Stimulated activated CD8-positive, alpha-beta memory T cell treated with anti-CD3 and anti-CD28 coated beads, Interleukin-15, amount 100 ng/mL, for 48 hours (primary cell): ENCODE measurements around the gene AKT3.
"Not testable (repeated sequence)": the region's sequence is repeated elsewhere in the genome, so short reads cannot be mapped to it uniquely, and the experiment has no call there.

Experiments
- DNase-seq, 2 donors: peaks; one replicate each; pipeline ENCODE4 v3.0.0-alpha.2; 2020; ENCODE audit warnings: low read depth in 2 of 2

AKT3 gene

GRCh38 chr1:243842161-243842560, 7.9 kb downstream of the AKT3 start:
- DNase-seq, result no peak

DNA sequence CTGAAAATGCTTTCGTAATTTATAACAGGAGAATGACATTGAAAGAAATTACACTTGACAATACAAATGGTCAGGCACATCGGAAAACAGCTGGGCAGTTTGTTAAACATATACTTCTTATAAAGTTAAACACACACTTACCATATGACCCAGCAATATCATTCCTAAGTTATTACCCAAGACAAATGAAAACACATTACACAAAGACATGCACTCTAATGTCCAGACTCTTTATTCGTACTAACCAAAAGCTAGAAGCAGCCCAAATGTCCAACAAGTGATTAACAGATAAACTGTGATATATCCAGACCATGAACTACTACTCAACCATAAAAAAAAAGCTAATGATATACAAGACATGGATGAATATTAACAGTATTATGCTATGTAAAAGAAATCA, 8.5 kb downstream of the AKT3 start:
- no peak for DNase-seq

DNA sequence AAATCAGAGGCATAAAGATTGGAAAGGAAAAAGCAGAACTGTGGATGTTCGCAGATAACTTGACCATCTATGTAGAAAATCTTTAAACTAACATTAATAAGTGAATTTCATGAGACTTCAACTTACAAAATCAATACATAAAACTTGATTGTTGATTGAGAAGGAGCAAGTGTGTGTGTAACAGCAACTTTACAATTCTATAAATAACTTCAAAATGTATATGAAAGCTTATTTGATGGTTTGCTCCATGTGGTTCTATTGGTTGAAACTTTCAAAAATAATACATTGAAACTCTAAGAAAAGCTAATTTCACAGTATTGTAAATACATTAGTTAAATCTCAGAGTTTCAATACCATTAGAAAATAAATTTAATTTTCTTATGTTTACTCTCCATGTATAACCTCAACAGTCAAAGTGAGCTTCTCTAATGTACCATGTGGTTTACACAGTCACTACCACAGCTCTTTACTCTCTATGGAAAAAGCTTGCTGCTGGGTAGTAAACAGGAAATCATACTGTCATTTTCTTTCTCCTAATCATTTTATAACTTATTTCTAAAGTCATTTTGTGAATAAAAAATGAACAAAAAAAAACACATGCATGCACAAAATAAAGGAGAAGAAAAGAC, 12.0 kb downstream of the AKT3 start:
- DNase-seq, result no peak

DNA sequence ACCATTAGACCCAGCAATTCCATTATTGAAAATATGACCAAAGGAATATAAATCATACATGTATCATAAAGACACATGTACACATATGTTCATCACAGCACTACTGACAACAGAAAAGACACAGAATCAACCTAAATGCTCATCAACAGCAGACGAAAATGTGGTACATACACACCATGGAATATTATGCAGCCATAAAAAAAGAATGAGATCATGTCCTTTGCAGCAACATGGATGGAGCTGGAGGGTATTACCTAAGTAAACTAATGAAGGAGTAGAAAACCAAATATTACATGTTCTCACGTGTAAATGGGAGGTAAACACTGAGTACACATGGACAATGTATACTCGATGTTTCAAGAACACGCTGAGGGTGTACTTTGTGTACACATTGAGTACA, 15.9 kb downstream of the AKT3 start:
- DNase-seq, result no peak

GRCh38 chr1:243831463-243831862, 18.6 kb downstream of the AKT3 start:
- no peak for DNase-seq

DNA sequence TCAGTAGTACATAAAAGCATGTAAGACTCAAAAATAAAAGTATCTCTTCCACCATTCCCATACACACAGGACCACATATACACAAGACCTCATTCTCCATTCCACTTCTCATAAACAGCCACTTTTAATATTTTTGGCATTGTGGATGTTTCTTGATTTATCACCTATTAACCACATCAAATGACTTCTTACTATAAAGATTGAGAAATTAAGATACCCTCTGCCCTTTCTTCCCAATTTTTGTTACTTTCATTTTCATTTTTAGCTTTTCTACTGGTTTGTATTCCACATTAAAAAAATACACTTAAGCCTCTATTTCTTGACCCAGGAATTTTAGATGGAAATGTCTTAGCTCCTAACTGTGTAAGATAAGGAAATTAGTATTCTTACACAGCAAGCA, 22.8 kb downstream of the AKT3 start:
- DNase-seq, result no peak

DNA sequence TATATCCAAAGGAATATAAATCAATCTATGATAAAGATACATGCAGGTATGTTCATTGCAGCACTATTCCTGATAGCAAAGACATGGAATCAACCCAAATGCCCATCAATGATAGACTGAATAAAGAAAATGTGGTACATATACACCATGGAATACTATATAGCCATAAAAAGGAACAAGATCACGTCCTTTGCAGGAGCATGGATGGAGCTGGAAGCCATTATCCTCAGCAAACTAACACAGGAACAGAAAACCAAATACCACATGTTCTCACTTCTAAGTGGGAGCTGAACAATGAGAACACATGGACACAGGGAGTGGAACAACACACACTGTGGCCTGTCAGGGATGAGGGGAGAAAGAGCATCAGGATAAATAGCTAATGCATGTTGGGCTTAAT, 25.1 kb downstream of the AKT3 start:
- not testable (repeated sequence) for DNase-seq

GRCh38 chr1:243821177-243821680, 28.8 kb downstream of the AKT3 start:
- DNase-seq, result no peak

DNA sequence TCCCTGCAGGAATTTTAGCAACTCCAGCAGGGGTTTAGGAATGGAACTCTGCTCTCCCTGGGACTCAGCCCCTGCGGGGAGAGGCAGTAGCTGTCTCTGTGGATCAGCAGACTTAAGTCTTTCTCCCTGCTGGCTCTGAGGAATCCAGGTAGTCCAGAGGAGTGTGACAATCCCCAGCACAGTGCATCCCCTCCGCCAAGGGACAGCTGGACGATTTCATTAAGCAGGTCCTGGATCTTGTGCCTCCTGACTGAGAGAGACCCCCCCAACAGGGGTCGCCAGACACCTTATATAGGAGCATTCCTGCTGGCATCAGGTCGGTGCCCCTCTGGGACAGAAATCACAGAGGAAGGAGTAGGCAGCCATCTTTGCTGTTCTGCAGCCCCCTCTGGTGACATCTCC, 30.6 kb downstream of the AKT3 start:
- no peak for DNase-seq

- no peak for DNase-seq
Observed at GRCh38 chr1:243818978-243819377, 31.1 kb downstream of the AKT3 start.

DNA sequence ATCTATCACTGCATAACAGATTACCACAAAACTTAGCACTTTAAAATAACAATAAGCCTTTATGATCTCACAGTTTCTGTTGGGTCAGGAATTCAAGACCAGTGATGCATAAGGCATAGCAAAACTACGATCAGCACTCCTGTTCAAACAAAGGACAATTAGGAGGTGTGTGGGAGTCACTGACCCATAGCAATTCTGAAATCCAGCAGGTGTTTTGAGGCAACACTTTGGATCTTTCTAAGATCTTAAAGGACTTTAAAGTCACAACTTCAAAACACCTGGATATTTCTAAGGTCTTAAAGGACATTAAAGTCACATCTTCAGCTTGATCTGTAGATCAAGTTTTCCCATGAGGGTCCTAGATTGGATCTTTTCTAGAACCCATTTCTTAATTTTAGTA, 35.3 kb downstream of the AKT3 start:
- no peak for DNase-seq

DNA sequence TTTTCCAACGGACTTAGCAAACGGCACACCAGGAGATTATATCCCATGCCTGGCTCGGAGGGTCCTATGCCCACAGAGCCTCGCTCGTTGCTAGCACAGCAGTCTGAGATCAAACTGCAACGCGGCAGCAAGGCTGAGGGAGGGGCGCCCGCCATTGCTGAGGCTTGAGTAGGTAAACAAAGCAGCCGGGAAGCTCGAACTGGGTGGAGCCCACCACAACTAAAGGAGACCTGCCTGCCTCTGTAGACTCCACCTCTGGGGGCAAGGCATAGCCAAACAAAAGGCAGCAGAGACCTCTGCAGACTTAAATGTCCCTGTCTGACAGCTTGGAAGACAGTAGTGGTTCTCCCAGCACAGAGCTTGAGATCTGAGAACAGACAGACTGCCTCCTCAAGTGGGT, 42.7 kb downstream of the AKT3 start:
- DNase-seq, result not testable (repeated sequence)

DNA sequence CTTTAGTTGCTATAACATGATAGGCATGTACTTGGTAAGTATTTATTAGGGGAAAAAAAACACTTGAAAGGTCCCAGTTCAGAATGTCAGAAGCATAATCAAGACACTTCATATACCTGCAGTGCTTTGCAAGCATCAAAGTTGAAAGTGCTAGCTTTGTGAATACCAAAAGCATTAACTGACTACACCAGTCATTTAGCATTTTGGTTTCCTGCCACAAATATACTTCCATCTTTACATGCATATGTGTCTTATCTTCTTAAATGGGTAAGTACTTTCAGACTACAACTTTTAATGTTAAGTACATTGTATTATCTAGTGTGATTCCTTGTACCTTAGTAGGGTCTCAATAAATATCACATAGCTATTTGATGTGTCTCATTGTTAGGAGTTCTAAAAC, 43.7 kb downstream of the AKT3 start:
- no peak for DNase-seq

GRCh38 chr1:243802736-243803135, 47.3 kb downstream of the AKT3 start:
- no peak for DNase-seq

GRCh38 chr1:243801378-243801777, 48.7 kb downstream of the AKT3 start:
- DNase-seq, result no peak

DNA sequence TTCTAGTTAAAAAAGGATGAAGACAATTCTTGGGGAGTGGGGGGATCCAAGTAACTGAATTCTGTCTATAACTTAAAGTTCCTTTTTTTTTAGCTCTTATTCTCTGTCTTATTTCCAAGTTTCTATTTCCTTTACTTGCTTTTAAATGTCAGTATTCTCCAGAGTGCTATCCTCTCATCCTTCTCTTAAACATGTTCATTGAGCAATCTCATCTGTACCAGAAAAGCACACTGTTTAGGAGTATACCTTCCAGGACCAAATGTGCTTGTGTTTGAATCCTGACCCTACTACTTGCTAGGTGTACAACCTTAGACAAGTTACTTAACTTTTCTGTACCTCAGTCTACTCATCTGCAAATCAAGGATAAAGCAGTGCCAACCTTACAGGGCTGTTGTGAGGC, 50.1 kb downstream of the AKT3 start:
- no peak for DNase-seq

DNA sequence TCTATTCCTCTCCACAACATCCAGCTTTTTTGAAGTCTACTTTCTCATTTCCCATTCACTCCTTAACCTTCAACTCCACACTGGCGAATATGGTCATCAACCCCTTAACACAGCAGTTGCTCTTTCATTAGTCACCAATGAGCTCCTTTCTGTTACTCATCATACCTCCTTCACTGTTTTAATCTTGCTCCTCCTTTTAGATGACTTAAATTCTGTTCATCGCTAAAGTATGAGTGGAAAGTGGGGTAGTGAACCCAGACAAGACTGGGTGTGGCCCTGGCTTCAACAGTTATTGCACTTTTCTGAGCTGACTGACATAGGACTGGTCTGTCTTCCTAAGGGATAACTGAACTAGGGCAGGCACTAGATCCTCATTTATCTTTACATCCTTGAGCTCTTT, 51.3 kb downstream of the AKT3 start:
- DNase-seq, result no peak

- DNase-seq, result no peak
Observed at GRCh38 chr1:243796016-243796415, 54.0 kb downstream of the AKT3 start.

DNA sequence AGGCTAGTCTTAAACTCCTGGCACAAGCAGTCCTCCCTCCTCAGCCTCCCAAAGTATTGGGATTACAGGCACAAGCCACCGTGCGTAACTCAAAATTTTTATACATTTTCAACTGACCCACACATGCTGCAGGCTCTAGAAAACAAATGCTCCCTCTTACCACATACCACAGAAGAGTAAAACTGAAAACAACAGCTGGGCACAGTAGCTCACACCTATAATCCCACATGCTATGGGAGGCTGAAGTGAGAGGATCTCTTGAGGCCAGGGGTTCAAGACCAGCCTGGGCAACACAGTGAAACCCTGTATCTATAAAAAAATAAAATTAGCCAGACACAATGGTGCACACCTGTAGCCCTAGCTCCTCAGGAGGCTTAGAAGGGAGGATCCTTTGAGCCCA, 56.7 kb downstream of the AKT3 start:
- no peak for DNase-seq

DNA sequence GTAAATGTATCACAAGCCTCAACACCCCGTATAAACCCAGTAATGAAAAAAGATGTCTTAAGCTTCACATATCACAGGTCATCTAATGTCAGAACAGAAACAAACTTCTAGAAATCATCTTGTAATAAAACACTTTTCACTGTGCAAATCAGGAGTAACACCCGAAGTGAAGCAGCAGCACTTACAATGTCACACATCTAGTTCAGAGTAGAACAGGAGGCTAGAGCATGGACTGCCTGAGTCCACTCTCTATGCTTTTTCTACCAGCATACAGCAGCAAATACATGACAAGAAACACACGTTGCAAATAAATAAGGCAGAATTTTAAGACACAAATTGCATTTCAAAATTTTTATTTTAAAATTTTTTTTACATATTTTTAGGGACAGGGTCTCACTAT, 57.2 kb downstream of the AKT3 start:
- DNase-seq, result no peak

- DNase-seq, result no peak
Observed at GRCh38 chr1:243792401-243792800, 57.6 kb downstream of the AKT3 start.

- DNase-seq, result no peak
Observed at GRCh38 chr1:243791586-243792267, 58.3 kb downstream of the AKT3 start.

- DNase-seq, result no peak
Observed at GRCh38 chr1:243790404-243790803, 59.6 kb downstream of the AKT3 start.

- DNase-seq, result no peak
Observed at GRCh38 chr1:243786531-243786930, 63.5 kb downstream of the AKT3 start.
